HepG2 (cell line): Measurements from ENCODE around the gene TPSD1. TPM values are rescaled to one million over a fixed set of nuclear protein-coding genes. Genes with fewer than 3 reads are reported as not detected.
A peak's percentile ranks its signal among the peaks of the same experiment; 100 is the strongest.

Source experiments
- CEBPB ChIP-seq: IDR thresholded peaks from 2 replicates; pipeline ENCODE4 v1.6.1; 2011; ENCODE audit warnings: low read depth, low read length, improper control_type of control experiment, borderline replicate concordance
- CEBPG ChIP-seq: IDR thresholded peaks from 2 replicates; pipeline ENCODE4 v1.6.1; 2016
- CREB1 ChIP-seq, 2 experiments: fragments of 450-650 bp in 1 of 2; IDR thresholded peaks; 2 replicates each; pipeline ENCODE4 v1.6.1; 2016 to 2017; ENCODE audit warnings: control low read depth in 1 of 2, mild to moderate bottlenecking in 1 of 2, missing compliant biosample characterization in 1 of 2, missing genetic modification characterization in 1 of 2
- E2F2 ChIP-seq: sonication (generic); formaldehyde crosslinking; IDR thresholded peaks from 2 replicates; pipeline ENCODE4 v1.4.0; 2020; ENCODE audit warnings: missing genetic modification reagents, borderline replicate concordance
- HDAC6 ChIP-seq: fragments of 200-600 bp; sonication (generic); IDR thresholded peaks from 2 replicates; pipeline ENCODE4 v1.7.0; 2017; ENCODE audit warnings: mild to moderate bottlenecking, antibody characterized with exemption, low read length, low read depth
- KDM1A ChIP-seq: IDR thresholded peaks from 2 replicates; pipeline ENCODE4 v1.6.1; 2016; ENCODE audit warnings: missing compliant biosample characterization
- KLF13 ChIP-seq: sonication (generic); formaldehyde crosslinking; IDR thresholded peaks from 2 replicates; pipeline ENCODE4 v1.4.0; 2020; ENCODE audit warnings: mild to moderate bottlenecking, missing genetic modification reagents
- MNT ChIP-seq: fragments of 450-650 bp; IDR thresholded peaks from 2 replicates; pipeline ENCODE4 v1.6.1; 2016
- SAP130 ChIP-seq: IDR thresholded peaks from 2 replicates; pipeline ENCODE4 v1.6.1; 2016; ENCODE audit warnings: low read depth
- USF2 ChIP-seq, 2 experiments: sonication (generic) in 1 of 2; formaldehyde crosslinking in 1 of 2; IDR thresholded peaks; 2 replicates each; pipeline versions ENCODE4 v1.5.1 to v1.6.1; 2011 to 2020; ENCODE audit warnings: borderline replicate concordance in 1 of 2, low read depth in 1 of 2, low read length in 1 of 2, mild to moderate bottlenecking in 1 of 2, missing genetic modification reagents in 1 of 2, moderate library complexity in 1 of 2
- ZNF335 ChIP-seq: sonication (generic); formaldehyde crosslinking; IDR thresholded peaks from 2 replicates; pipeline ENCODE4 v1.4.0; 2020; ENCODE audit warnings: missing genetic modification reagents
- ZNF572 ChIP-seq: sonication (generic); formaldehyde crosslinking; IDR thresholded peaks from 2 replicates; pipeline ENCODE4 v1.5.1; 2020; ENCODE audit warnings: mild to moderate bottlenecking, missing genetic modification reagents
- ZNF878 ChIP-seq: sonication (generic); formaldehyde crosslinking; IDR thresholded peaks from 2 replicates; pipeline ENCODE4 v1.8.1; 2023; ENCODE audit warnings: mild to moderate bottlenecking, missing genetic modification reagents, moderate library complexity
- ZSCAN22 ChIP-seq: sonication (generic); formaldehyde crosslinking; IDR thresholded peaks from 2 replicates; pipeline ENCODE4 v1.4.0; 2020; ENCODE audit warnings: mild to moderate bottlenecking, missing genetic modification reagents
- polyA plus RNA-seq, 8 experiments: library from polyadenylated mRNA; depleted of rRNA in 3 of 8; stranded (reverse) in 7 of 8; unstranded in 1 of 8; fragments of >200 nt; fragmentation: Illumina TruSeq in 4 of 8; extraction: Trizol in 4 of 8; gene quantifications; 2 replicates each; pipeline versions ENCODE4 v1.2.1 to v1.2.3, GENCODE V29; 2011 to 2016; ENCODE audit warnings: low read depth in 4 of 8, missing spikeins in 1 of 8, mixed read lengths in 1 of 8; ENCODE audit not compliant: insufficient read depth in 1 of 8
- total RNA-seq, 5 experiments: library from RNA; depleted of rRNA; stranded (reverse); fragments of >200 nt; fragmentation: Illumina TruSeq; extraction: Trizol; gene quantifications; 2 replicates each; pipeline ENCODE4 v1.2.3, GENCODE V29; 2016; ENCODE audit warnings: low read depth in 1 of 5
- TF ChIP-seq, protein P1 (sequence below): sonication (generic); formaldehyde crosslinking; conservative IDR thresholded peaks from 2 replicates; pipeline ENCODE4 v1.4.0; 2020; ENCODE audit warnings: mild to moderate bottlenecking, missing genetic modification reagents, moderate library complexity
- TF ChIP-seq, protein P2 (sequence below): sonication (generic); formaldehyde crosslinking; IDR thresholded peaks from 2 replicates; pipeline ENCODE4 v1.5.0; 2020; ENCODE audit warnings: mild to moderate bottlenecking, missing genetic modification reagents, moderate library complexity

Gene TPSD1
- total and polyA plus RNA-seq, 2 of the 13 experiments (the other 11 are each of a cell fraction or from before 2014, with no cell fraction given): not detected

DNA sequence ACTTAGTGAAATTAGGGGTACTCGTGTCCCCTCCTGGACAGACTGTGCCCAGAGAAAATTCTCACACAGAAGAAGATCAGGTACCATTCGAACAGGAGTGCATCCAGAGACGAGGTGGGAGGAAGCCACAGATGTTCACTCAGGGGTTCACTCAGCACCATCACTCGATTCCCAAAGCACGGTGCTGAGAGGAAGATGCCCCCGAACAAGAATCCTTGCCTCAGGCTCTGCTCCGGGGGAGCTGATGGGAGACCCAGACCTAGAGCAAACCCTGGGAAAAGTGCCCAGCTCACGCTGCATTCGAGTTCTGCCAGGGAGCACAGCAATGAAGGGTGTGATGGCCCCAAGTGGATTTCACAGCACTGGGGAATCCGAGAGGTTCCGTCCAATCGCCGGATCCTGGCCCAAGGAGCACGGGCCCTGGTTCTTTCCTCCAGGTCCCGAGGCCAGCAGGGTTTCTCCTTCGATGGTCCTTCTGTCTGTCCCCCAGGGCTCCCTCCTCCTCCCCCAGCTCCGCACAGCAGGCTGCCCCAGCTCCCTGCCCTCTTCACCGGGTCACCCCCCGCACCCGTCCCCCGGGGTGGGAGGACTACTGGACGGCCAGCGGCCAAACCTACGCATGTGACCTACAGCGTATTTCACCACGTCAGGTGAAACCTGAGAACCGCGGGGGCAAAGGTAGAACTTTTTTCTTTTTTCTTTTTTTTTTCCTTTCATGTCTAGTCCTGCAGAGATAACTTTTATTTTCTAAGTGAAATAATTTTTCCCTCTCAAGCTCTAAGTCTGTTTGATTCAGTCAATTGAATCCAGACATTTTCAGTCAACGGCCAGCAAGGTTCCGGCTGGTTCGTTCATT, 43.4 kb downstream of the TPSD1 start (continued):
- TF ChIP-seq USF2 (IDR thresholded peaks at IDR 0.05; ENCODE audit: low read depth, low read length) (0 out of 2 replicates have a peak, but pooled peaks have one; percentile 20), USF2 (CRISPR knock-in tag; IDR thresholded peaks at IDR 0.05; ENCODE audit: borderline replicate concordance) (peak; percentile 48; the same call in 1 of the 2 replicates), HDAC6 (no peak), MNT (no peak), ZNF878 (CRISPR knock-in tag) (peak; percentile 52; the same call in 1 of the 2 replicates), CEBPG (CRISPR knock-in tag) (0 out of 2 replicates have a peak, but pooled peaks have one; percentile 11), ZNF572 (CRISPR knock-in tag) (no peak), ZNF335 (CRISPR knock-in tag) (peak; percentile 92), ZSCAN22 (CRISPR knock-in tag) (no peak), CEBPB (peak; percentile 13; the same call in 1 of the 2 replicates), E2F2 (CRISPR knock-in tag) (no peak), SAP130 (CRISPR knock-in tag) (peak; percentile 80), CREB1 (IDR thresholded peaks at IDR 0.05) (0 out of 2 replicates have a peak, but pooled peaks have one; percentile 22), CREB1 (CRISPR knock-in tag; IDR thresholded peaks at IDR 0.05) (peak; percentile 68), KLF13 (CRISPR knock-in tag) (no peak), KDM1A (no peak)
- TF ChIP-seq, protein P1, sequence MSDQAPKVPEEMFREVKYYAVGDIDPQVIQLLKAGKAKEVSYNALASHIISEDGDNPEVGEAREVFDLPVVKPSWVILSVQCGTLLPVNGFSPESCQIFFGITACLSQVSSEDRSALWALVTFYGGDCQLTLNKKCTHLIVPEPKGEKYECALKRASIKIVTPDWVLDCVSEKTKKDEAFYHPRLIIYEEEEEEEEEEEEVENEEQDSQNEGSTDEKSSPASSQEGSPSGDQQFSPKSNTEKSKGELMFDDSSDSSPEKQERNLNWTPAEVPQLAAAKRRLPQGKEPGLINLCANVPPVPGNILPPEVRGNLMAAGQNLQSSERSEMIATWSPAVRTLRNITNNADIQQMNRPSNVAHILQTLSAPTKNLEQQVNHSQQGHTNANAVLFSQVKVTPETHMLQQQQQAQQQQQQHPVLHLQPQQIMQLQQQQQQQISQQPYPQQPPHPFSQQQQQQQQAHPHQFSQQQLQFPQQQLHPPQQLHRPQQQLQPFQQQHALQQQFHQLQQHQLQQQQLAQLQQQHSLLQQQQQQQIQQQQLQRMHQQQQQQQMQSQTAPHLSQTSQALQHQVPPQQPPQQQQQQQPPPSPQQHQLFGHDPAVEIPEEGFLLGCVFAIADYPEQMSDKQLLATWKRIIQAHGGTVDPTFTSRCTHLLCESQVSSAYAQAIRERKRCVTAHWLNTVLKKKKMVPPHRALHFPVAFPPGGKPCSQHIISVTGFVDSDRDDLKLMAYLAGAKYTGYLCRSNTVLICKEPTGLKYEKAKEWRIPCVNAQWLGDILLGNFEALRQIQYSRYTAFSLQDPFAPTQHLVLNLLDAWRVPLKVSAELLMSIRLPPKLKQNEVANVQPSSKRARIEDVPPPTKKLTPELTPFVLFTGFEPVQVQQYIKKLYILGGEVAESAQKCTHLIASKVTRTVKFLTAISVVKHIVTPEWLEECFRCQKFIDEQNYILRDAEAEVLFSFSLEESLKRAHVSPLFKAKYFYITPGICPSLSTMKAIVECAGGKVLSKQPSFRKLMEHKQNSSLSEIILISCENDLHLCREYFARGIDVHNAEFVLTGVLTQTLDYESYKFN (CRISPR knock-in tag): peak; percentile 71
- TF ChIP-seq, protein P2, sequence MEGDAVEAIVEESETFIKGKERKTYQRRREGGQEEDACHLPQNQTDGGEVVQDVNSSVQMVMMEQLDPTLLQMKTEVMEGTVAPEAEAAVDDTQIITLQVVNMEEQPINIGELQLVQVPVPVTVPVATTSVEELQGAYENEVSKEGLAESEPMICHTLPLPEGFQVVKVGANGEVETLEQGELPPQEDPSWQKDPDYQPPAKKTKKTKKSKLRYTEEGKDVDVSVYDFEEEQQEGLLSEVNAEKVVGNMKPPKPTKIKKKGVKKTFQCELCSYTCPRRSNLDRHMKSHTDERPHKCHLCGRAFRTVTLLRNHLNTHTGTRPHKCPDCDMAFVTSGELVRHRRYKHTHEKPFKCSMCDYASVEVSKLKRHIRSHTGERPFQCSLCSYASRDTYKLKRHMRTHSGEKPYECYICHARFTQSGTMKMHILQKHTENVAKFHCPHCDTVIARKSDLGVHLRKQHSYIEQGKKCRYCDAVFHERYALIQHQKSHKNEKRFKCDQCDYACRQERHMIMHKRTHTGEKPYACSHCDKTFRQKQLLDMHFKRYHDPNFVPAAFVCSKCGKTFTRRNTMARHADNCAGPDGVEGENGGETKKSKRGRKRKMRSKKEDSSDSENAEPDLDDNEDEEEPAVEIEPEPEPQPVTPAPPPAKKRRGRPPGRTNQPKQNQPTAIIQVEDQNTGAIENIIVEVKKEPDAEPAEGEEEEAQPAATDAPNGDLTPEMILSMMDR (CRISPR knock-in tag): no peak
